ENCODE measurements around the gene ARHGAP32.

The ARHGAP32 gene

DNA sequence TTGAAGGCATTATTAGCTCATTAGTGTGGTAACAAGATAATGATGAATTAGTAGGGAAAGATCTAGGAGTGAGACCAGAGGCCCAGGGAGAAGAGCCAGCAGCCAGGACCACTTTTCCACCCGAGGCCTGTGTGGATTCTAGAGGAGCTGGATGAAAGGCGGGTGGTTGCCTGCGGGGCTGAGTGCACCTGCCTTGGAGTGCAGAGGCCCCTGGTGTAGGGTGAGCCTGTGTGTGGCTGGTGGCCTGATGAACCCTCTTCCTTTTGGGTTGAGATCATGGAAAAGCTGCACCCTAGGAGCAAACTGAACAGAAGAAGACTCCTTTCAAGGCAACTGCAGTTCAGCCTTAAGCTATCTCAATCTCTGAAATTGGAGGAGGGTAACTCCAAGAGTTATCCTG lies 243.5 kb downstream of the ARHGAP32 start:
- DNase-seq = no peak

DNA sequence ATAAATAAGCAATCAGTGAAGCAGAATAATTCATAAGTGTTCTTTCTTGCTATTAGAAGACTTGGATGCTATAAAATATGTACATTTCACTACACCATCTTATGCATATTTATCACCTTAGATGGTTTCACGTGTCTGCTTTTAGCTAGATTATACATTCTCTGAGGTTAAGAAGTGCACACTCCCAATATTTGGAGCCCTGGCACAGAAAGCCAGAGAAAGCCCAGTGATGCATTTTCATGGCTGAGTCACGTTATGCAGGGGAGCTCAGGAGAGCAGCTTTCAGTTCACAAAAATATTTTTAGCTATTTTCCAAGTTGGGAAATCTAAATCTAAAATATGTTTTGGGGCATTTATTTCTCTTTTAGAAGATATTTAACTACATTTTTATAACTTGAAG lies 244.4 kb downstream of the ARHGAP32 start:
- DNase-seq = no peak

DNA sequence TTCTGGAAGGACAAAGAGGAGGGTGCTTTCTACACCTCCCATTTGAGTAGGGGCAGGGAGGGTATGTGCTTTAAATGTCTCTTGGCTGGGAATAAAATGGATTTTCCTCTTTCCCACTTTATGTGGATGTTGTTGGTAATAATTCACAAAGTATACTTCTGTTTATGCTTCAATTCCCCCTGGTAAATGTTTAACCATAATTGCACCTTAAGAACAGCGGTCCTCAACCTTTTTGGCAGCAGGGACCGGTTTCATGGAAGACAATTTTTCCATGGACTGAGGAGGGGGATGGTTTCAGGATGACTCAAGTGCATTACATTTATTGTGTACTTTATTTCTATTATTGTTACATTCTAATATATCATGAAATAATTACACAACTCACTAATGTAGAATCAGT lies 245.5 kb downstream of the ARHGAP32 start:
- no peak for DNase-seq

DNA sequence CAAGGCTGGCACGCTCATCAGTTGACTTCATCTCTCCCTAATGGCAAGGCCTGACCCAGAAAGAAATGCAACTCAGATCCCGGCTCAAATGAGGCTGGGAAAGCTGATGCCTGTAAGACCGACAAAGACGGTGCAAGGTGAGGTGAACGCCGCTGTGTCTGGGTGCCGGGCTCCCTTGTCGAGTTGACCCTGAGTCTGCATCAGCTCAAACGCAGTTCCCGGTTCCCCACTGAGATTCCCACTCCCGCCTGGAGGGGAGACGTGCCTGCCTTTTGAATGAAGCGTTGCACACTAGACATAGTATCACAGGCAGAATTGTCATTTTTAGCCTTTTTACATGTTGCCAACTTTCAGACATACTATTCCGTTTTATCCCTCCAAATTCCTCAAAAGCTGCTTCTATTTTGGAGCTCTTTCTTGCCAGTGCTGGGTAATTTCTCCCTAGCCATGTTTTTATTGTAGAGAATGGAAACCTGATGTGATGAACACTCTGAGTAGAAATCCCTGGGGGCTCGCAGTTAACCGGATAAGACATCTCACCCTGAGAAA lies 248.6 kb downstream of the ARHGAP32 start:
- no peak for DNase-seq

DNA sequence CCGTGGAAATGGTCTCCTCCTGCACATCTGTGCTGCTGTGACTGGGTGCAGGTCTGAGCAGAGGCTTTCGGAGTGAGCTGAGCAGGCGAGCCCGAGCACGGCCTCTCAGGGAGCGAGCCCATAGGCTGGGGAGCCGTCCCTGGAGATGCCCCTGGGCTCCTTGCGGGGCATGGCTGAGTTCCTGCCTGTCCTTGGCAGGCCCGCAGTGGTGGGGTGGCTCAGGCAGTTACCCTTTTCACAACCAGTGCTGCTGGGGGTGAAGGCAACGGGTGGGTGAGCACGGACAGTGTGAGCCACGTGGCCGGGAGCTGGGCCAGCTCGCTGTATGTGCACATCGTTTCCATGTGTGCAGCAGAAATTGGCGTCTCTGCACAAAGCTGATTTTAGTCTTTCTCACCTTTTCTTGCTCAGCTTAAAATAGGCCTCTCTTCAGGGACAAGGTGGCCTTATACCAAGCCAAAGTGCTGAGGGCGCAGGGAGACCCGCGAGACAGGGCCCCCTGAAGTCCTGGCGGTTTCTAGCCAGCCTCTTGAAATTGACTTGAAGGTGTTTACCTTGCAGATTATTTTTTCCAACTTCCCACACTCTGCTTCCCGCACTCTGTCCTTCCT lies 249.2 kb downstream of the ARHGAP32 start, which contains the start of gene TP53AIP1:
TP53AIP1 (minus strand) TSS at position 55 of the 611 bp plus-strand sequence. CDS start 5,053 bp downstream, outside the sequence.
- no peak for DNase-seq

DNA sequence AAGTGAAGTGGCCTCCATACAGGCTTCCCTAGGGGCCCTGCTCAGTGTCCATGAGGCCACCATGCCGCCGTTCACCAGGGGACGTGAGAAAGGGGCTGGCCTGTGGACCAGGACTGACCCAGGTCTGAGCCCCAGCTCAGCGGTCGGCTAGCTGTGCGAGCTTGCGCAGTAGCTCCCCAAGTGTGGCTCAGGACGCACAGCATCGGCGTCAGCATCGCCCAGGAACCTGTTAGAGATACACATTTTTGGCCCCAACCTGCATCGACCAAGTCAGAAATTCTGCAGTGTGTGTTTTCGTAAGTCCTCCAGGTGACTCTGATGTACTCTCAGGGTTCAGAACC lies 249.9 kb downstream of the ARHGAP32 start:
- DNase-seq = no peak

DNA sequence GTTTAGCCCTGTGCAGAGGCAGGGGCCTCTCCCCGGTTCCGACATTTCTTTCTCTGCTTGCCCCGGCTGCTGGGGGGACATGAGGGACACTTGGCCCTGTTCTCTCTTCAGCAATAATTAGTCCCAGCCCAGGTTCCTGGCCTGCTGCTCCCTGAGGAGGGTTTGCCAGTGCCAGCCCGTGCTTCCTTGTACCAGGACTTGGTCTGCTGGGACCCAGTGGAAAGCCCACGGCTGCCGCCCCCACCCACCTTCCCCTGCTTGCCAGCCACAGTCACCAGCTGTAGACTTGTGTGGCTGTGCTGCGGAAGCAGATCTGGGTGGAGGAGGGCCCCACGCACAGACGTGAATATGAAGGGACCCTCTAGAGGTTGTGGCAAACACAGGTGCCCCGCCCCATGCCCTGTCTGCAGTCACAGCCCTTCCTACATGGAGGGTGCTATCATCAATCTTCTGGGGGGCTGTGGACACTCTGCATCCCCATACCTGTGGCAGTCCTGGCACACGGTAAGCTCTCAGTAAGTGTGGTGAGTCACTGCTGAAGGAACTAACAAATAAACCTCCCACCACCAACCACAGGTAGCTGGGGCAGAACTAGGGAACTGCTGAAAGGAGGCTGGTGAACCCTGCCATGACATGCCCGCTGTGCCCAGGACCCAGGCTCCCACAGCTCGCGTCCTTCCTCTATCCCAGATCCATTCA lies 250.4 kb downstream of the ARHGAP32 start:
- no peak for DNase-seq

DNA sequence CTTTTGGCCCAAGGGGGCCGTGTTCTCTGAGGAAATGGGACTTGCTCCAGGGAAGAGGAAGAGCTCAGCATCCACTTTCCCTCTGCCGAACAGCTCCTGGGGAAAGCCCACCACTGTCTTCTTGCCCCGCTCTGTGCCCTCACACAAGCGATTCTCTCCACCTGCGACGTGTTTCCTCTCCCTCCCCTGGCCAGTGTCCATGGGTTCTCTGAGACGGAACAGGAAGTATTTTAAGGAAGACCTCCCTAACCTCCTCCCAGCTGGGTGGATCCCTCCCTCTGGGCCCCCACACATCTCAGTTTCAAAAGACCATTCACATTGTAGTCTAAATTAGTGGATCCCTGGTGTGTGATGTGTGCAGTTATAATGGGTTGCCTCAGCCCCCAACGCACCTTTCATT lies 251.0 kb downstream of the ARHGAP32 start:
- DNase-seq = no peak

DNA sequence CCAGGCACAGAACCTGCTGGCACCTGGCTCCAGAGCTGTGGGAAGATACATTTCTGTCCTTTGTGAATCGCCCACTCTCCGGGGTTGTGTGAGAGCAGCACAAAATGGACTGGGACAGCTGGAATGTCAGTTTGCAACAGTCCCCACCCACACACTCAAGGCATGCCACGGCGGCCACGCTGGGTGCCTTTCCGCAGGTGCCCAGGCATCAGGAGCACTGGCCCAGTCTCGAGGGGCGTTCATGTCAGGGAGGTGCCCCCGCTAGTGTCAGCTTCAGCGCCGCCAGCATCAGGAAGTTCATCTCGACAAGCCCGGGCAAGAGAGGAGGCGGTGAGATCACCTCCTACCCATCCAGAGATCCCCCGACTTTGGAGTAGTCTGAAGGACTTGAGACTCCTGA lies 251.5 kb downstream of the ARHGAP32 start:
- DNase-seq = no peak

DNA sequence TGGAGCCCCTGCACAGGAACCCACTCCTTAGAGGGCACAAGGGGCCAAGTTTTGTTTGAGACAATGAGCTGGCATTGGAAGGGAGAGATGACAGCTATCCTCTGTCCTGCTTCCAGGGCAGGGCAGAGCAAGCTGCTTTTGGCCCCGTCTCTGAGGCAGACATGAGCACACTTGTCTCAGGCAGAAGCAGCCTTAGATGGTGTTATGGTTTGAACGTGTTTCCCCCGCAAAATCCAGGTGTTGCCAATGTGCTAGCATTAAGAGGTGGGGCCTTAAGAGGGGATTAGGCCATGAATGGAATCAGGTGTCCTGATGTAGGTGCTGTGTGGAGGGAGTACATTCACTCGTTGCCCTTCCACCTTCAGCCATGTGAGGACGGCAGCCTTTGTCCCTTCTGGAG lies 252.0 kb downstream of the ARHGAP32 start:
- no peak for DNase-seq

DNA sequence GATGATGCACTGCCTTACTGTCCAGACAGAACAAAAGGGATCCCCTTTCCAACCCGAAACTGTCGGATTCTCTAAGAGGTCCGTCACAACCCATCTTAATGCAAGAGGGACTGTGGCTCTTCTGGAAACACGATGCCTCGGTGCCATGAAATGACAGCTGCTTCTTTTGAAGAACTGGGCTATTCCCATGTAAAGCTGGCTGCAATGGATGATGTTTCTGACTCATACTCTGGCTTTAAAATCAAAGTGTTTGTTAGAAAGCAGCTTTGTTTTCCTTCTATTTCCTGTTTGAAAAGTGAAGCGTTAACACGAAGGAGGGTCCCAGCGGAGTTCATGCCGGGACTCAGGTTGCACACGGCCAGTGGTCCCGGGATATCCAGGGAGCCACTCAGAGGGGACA lies 252.5 kb downstream of the ARHGAP32 start:
- DNase-seq = no peak

DNA sequence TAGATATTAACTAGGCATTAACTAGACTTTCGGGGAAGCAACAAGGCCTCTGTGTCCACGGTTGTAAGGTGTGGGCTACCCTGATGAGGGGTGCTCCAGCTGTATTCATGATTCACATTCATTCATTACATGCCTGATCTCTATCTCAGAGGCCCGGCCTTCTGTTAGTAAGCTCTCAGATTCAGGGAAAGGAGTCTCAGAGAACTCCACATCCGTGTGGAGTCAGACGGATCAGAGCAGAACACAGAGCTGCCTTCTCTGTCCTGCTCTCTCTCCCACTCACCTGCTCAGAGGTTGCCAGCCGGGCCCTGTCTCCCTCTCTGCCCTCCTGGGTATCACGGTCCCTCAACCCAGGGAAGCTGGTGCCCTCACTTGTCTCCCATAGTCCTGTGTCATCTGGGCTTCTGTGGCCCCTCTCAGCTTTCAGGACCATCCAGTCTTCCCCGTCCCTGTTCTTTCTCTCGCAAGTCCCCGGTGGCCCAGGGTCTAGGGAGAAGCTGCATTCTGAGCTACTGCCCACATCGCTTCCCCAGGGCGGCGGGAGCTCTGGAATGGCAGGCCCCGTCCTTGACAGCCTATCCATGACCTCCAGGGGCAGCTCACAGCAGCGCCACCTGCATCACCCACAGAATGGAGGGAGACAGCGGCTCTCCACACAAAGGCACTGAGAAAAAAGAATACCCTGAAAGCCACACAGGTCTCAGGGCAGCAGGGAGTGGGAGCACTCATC lies 253.8 kb downstream of the ARHGAP32 start:
- DNase-seq = no peak

DNA sequence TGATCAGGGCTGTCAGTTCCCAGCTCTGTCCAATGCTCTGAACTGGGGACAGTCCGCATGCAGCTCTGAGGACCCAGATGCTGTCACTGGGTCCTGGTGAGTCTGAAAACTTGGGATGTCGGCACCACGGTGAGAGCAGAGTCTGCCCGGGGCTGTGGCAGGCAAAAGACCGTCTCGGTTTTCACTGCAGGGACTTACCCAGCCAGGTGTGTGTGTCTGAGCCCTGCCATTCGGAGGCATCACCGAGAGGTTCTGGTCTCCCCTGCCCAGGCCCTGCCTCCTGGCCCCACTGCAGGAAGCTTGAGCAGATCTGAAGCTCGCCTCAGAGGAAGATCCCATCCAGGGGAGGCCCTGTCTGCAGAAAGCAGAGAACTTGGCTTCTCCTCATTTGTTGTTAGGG lies 254.6 kb downstream of the ARHGAP32 start:
- no peak for DNase-seq

DNA sequence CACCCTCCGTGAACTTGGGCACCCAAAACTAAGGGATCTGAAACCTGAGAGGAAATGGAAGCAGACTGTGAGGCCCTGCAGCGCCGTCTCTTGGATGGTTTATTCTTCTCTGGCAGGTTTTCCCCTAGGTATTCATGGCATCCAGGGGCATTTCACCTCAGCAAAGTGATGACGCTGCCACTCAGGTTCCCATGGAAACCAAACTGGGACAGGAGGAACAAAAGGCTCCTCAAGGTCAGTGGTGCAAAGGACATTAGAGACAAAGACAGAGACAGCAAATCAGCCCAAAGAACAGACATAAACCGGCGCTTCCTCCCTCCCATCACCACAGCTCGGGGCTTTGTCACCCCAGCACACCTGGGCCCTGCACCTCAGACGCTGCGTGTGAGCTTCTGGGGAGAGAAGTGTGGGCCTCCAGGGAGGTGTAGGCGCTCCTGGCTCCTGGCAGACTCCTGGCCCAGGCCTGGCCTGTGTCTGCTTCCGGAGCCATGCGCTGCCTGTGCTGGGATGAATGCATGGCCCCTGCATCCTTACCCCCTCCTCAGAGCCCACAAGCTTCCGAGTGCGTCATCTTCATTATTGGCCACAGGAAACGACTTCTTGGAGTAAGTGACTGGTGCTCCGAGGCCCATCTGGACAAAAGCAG lies 255.4 kb downstream of the ARHGAP32 start:
- no peak for DNase-seq

DNA sequence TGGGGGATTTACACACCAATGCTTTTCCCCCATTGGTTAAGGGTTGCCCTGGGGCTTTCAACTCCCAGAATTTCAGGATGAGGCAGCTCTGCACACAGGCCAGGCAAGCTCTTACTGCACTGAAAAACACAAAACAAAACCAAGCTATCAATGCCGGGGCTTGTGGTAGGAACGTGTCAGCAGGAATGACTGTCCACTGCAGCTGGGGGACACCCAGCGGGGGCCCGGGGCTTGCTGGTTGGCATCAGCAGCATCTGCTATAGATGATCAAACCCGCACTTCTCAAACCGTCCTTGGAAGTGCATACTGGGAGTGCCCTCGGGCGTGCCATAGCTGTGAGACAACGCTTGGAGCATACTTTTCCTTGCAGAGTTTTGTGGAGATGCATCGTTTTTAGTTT lies 257.2 kb downstream of the ARHGAP32 start:
- DNase-seq = no peak

DNA sequence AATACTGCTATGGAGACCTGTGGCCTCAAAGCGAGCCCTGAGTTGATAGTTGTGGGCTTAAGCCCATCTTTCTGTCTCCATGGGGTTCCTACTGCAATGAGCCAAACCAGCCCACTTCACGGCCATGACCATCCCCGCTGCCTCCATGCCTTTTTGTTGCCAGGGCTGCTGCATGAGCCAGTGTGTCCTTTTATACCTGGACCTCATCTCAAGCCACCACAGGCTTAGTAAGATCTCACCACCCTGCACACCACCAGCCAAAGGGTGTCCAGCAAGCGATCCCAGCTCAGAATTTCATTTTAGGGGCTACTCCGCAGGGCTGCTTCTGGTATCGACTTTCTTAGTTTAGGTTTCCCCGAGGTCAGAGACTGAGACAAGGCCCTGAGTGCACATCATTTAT lies 257.8 kb downstream of the ARHGAP32 start:
- no peak for DNase-seq

DNA sequence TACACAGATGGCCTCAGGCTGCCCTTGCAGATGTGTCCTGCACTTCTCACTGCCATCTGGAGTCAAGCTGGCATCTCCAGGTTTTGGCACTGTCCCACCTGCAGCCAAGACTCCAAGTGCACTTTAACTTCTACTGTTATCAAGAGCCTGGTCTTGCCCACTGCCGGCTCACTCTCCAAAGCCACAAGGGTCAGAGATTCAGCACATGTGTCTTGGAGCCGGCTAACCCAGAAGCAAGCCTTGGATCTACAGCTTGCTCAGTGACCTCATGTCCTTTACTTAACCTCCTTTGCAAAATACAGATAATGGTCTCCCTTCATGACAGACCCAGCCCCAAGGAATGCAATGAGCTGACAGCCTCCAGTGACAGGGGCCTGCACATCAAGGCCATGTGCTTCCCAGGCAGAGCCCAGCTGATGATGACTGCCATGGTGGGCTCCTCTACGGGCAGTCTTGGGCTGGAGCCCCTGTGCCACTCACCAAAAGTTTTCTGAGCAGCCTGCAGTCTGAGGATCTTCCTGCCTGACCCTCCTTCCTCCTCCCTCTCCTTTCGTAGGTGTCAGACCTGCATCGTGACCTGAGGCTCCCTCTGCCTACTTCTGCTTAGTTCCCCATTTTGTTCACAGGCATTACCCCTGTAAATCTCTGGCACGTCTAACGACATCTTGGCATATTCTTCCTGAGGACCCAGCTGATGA lies 258.5 kb downstream of the ARHGAP32 start:
- no peak for DNase-seq

DNA sequence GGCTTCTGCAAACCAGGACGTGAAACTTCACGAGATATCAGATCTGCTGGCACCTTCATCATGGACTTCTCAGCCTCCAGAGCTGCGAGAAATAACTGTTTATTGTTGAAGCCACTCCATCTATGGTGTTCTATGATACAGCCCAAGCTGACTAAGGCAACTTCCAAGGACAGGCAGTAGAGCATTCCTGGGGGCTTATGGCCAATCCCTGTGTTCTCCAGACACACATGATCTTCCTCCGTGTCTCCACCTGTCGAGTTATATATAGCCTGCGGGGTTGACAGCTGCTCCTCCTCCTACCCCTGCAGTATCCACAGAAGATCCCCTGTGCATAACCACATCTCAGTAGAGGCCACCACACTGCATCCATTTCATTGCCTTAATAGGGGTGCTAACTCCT lies 260.5 kb downstream of the ARHGAP32 start:
- no peak for DNase-seq

DNA sequence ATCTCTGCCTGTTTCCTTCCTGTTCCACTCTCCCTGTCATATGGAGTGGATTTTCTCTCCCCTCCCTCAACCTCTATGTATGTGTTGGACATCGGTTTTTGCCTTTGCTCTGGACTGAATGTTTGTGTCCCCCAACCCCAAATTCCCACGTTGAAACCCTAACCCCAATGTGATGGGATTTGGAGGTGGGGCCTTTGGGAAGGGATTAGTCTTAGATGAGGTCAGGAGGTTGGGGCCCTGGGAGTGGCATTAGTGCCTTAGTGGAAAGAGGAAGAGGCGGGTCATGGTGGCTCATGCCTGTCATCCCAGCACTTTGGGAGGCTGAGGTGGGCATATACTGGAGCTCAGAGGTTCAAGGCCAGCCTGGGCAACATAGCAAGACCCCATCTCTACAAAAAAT lies 261.1 kb downstream of the ARHGAP32 start:
- no peak for DNase-seq

DNA sequence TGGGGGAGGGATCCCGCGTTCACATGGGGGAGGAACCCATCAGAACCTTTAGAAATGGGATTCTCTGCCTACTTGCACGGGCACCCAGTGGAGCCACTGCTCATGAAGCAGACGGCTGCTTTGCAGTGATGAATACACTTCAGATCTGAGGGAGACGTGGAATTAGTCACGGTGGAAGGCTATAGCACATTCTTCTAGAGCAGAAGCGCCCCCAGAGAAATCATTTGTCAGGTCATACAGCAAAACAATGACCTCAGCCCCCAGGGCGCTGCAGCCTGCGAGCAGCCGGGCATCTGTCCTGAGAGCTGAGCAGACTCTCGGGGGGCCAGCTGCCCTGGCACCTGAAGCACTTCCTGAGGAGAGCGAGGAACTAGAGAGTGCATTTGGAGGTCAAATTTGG lies 262.1 kb downstream of the ARHGAP32 start:
- DNase-seq = no peak

DNA sequence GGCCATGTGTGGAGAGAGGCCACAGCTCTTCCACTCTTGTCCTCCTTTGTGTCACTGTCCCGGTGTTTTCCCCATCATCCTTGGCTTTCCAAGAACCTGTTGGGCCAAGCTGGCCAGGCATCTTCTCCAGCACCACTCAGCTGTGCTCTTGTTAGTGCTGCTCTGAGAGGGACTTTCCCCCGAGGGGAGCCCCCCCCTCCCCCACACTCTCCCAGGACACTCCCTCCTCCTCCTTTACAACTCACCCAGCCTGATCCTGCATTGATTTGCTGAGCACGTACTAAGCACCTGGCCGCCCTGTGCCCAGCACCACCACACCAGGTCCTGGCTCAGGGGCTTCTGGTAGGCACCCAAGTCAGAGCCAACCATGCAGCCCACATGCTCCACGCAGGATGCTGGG lies 262.7 kb downstream of the ARHGAP32 start:
- DNase-seq = no peak

DNA sequence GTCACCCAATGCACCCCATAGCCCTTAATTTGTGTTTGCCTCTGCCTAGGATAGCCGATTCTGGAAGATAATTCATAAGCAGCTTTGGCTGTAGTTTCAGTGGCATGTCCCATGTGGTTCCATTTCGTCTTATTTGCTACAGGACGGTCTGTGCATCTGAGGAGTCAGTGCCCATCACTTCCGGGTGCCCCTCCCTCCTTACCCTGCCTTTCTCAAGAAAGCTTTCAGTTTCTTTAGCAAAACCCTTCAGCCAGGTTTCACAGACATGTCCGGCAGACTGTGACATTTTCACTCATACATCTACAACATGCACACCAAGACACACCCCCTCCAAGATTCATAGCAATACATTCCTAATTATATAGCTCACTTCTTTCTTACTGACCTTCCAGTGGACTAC lies 263.7 kb downstream of the ARHGAP32 start:
- DNase-seq = no peak

Measured in NCI-H2029 treated with DMSO at 0.1 percent for 48 hours (cell line).